BE2C (cell line): ENCODE results near the gene OSBPL6.
A peak's percentile ranks its signal among the peaks of the same experiment; 100 is the strongest.

Experiments
- DNase-seq: peaks from one replicate; pipeline ENCODE4 v3.0.0-alpha.2; 2020
- H3K27me3 ChIP-seq: fragments of 250-450 bp; sonication (Bioruptor Pico); 2 replicates; pipeline ENCODE4 v1.5.1; 2020; ENCODE audit warnings: mild to moderate bottlenecking
- H3K36me3 ChIP-seq: fragments of 250-450 bp; sonication (Bioruptor Pico); 2 replicates; pipeline ENCODE4 v1.5.1; 2020; ENCODE audit warnings: mild to moderate bottlenecking
- H3K4me1 ChIP-seq: fragments of 250-450 bp; sonication (Bioruptor Pico); 2 replicates; pipeline ENCODE4 v1.5.1; 2020
- H3K4me3 ChIP-seq: 2 replicates; pipeline ENCODE4 v1.5.1; 2011; ENCODE audit warnings: low read depth, low read length
- H3K9me3 ChIP-seq: fragments of 250-450 bp; sonication (Bioruptor Pico); 2 replicates; pipeline ENCODE4 v1.5.1; 2020
- TF ChIP-seq, protein P1 (sequence below): IDR thresholded peaks from 2 replicates; pipeline ENCODE4 v1.5.1; 2012; ENCODE audit warnings: mild to moderate bottlenecking, low read depth, low read length

The OSBPL6 gene

GRCh38 chr2:178436662-178437061, 242.3 kb downstream of the OSBPL6 start:
- Histone ChIP-seq H3K4me3 (no peak overlapping the region), H3K36me3 (peaks cover 7% of the 10 kb centered on the region), H3K4me1 (no peaks in the 10 kb centered on the region), H3K9me3 (no peaks in the 10 kb centered on the region), H3K27me3 (no peaks in the 10 kb centered on the region)
- TF ChIP-seq, protein P1, sequence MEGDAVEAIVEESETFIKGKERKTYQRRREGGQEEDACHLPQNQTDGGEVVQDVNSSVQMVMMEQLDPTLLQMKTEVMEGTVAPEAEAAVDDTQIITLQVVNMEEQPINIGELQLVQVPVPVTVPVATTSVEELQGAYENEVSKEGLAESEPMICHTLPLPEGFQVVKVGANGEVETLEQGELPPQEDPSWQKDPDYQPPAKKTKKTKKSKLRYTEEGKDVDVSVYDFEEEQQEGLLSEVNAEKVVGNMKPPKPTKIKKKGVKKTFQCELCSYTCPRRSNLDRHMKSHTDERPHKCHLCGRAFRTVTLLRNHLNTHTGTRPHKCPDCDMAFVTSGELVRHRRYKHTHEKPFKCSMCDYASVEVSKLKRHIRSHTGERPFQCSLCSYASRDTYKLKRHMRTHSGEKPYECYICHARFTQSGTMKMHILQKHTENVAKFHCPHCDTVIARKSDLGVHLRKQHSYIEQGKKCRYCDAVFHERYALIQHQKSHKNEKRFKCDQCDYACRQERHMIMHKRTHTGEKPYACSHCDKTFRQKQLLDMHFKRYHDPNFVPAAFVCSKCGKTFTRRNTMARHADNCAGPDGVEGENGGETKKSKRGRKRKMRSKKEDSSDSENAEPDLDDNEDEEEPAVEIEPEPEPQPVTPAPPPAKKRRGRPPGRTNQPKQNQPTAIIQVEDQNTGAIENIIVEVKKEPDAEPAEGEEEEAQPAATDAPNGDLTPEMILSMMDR, result no peak
- no peak for DNase-seq

- no peaks in the 10 kb centered on the region for H3K9me3 ChIP-seq
- DNase-seq, result no peak
- H3K36me3 ChIP-seq, result peaks cover 5% of the 10 kb centered on the region; the same call in 1 of the 2 replicates
- H3K27me3 ChIP-seq, result no peaks in the 10 kb centered on the region
- H3K4me3 ChIP-seq, result no peak overlapping the region
- H3K4me1 ChIP-seq, result no peaks in the 10 kb centered on the region
- TF ChIP-seq, protein P1, result no peak
These were observed 247.1 kb downstream of the OSBPL6 start for GRCh38 chr2:178441426-178441825.

GRCh38 chr2:178448968-178449661, 254.8 kb downstream of the OSBPL6 start:
- no peak for DNase-seq
- Histone ChIP-seq H3K9me3 (no peaks in the 10 kb centered on the region), H3K27me3 (no peaks in the 10 kb centered on the region), H3K36me3 (no peaks in the 10 kb centered on the region; the same call in 1 of the 2 replicates), H3K4me1 (peaks cover 2% of the 10 kb centered on the region; the same call in 1 of the 2 replicates), H3K4me3 (no peak overlapping the region; the same call in 1 of the 2 replicates)
- TF ChIP-seq, protein P1, result no peak

- H3K4me3 ChIP-seq, result peak overlapping the region; percentile 76
- H3K9me3 ChIP-seq, result no peaks in the 10 kb centered on the region
- no peak for DNase-seq
- TF ChIP-seq, protein P1, result no peak
- no peaks in the 10 kb centered on the region; the same call in 1 of the 2 replicates for H3K36me3 ChIP-seq
- no peaks in the 10 kb centered on the region for H3K27me3 ChIP-seq
- H3K4me1 ChIP-seq, result peaks cover 2% of the 10 kb centered on the region; the same call in 1 of the 2 replicates
These were observed 255.6 kb downstream of the OSBPL6 start for GRCh38 chr2:178449700-178450523.

GRCh38 chr2:178450524-178450773, 256.1 kb downstream of the OSBPL6 start:
- Histone ChIP-seq H3K36me3 (no peaks in the 10 kb centered on the region; the same call in 1 of the 2 replicates), H3K9me3 (no peaks in the 10 kb centered on the region), H3K4me3 (peak overlapping the region; percentile 76), H3K27me3 (no peaks in the 10 kb centered on the region), H3K4me1 (peaks cover 2% of the 10 kb centered on the region; the same call in 1 of the 2 replicates)
- TF ChIP-seq, protein P1, result no peak
- no peak for DNase-seq
